Activated CD4-positive, alpha-beta T cell treated with anti-CD3 and anti-CD28 coated beads for 36 hours (primary cell): Measurements from ENCODE around the gene TAS2R4. TPM values are rescaled to one million over a fixed set of nuclear protein-coding genes. Genes with fewer than 3 reads are reported as not detected.
A peak's percentile ranks its signal among the peaks of the same experiment; 100 is the strongest.

Experiments used
- ATAC-seq: fragments of 200-7000 bp; cut with Tn5 transposase; one replicate; pipeline ENCODE4 v1.10.0; 2021; ENCODE audit warnings: mild to moderate bottlenecking, moderate library complexity
- CTCF ChIA-PET: fragments of 350-600 bp; sonication (Branson Sonifier 250); formaldehyde crosslinking; loops from one replicate; lab custom pipeline; 2021; ENCODE audit warnings: antibody characterized with exemption; lab: Charles Lee
- POLR2A ChIA-PET: fragments of 350-600 bp; sonication (Branson Sonifier 250); formaldehyde crosslinking; loops from one replicate; lab custom pipeline; 2021; ENCODE audit warnings: antibody characterized with exemption, inconsistent platforms; lab: Charles Lee
- DNase-seq: peaks from one replicate; pipeline ENCODE4 v3.0.0-alpha.2; 2020
- H3K27ac Mint-ChIP-seq: one replicate; pipeline ENCODE4 v1.8.0; 2021; ENCODE audit warnings: mixed read lengths
- H3K27me3 Mint-ChIP-seq: one replicate; pipeline ENCODE4 v1.8.0; 2021; ENCODE audit warnings: mixed read lengths
- H3K36me3 Mint-ChIP-seq: one replicate; pipeline ENCODE4 v1.8.0; 2021; ENCODE audit warnings: low read depth, mixed read lengths
- H3K4me1 Mint-ChIP-seq: one replicate; pipeline ENCODE4 v1.8.0; 2021; ENCODE audit warnings: mixed read lengths
- H3K4me3 Mint-ChIP-seq: one replicate; pipeline ENCODE4 v1.8.0; 2021; ENCODE audit warnings: mild to moderate bottlenecking, moderate library complexity, mixed read lengths
- H3K9me3 Mint-ChIP-seq: one replicate; pipeline ENCODE4 v1.8.0; 2021; ENCODE audit warnings: low read depth, mixed read lengths
- intact Hi-C, 2 experiments: fragments of 100-400 bp; cut with DNase I in 1 of 2; cut with micrococcal nuclease in 1 of 2; formaldehyde crosslinking; loops; one replicate each; pipeline versions ENCODE4 v1.14.2 to v1.15.1; 2022 to 2024; cut with DNase I, micrococcal nuclease
- total RNA-seq, 2 experiments: library from RNA; stranded (reverse); gene quantifications; one replicate each; pipeline ENCODE4 v1.2.3, GENCODE V29; 2021

TAS2R4 gene, protein sequence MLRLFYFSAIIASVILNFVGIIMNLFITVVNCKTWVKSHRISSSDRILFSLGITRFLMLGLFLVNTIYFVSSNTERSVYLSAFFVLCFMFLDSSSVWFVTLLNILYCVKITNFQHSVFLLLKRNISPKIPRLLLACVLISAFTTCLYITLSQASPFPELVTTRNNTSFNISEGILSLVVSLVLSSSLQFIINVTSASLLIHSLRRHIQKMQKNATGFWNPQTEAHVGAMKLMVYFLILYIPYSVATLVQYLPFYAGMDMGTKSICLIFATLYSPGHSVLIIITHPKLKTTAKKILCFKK
- total RNA-seq, result under 1 TPM; 0.60 to 0.62 TPM

DNA sequence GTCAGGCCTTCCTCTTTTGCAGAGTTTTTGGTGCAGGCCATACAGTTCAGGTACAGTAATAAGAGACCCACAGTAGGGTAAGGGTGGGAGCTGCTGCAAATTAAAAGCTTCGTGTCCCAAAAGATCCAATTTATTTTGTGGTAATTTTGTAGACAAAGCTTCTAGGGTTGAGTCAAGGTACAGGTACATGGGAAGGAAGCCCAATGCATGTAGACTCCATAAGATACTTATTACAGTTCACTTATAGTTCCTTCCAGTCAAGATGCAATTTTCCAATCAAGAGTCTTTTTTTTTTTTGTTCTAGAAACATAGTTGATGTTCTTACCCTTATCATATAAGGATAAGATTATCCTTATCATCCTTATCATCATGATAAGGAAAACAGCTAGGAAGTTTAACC, at the start of gene TAS2R4:
TSS of gene TAS2R4 (plus strand) at position 301 of the 400 bp plus-strand sequence. CDS start 1,815 bp downstream, outside the sequence.
- intact Hi-C loops, result loop anchor here in 1 of 2 experiments (1.0 kb wide), 1 partner anchor 13 kb away; no protein-coding TSS in a partner anchor
- ATAC-seq, result no peak
- H3K9me3 Mint-ChIP-seq, result peaks cover 2% of the 10 kb centered on the region
- POLR2A ChIA-PET, result no interaction called here
- H3K27me3 Mint-ChIP-seq, result no peaks in the 10 kb centered on the region
- CTCF ChIA-PET, result interaction anchor here (0.8 to 1.6 kb wide), 2 partner anchors 8 to 9 kb away, joined by 3 to 7 read pairs; no protein-coding TSS in a partner anchor
- peaks cover 56% of the 10 kb centered on the region for H3K36me3 Mint-ChIP-seq
- peaks cover 3% of the 10 kb centered on the region for H3K4me1 Mint-ChIP-seq
- DNase-seq, result no peak
- H3K27ac Mint-ChIP-seq, result no peak within 1 kb of the TSS
- H3K4me3 Mint-ChIP-seq, result no peak within 1 kb of the TSS

DNA sequence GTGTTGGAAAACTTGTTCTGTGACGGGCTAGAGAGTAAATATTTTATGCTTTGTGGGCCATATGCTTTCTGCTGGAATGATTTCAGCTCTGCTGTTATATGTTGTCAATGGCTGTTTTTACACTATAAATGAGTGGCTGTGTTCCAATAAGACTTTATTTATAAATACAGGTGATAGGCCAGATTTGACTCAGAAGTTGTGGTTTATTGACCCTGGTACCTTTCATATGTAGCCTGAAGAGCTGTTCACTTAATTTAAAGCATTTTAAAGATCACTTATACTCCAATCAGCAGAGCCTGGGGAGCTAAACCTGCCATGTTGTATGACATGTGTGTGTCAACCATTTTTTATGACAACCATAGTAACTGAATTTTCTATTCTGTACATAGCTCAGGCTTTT, 47.5 kb upstream of the TAS2R4 start:
- ATAC-seq, result no peak
- DNase-seq, result no peak
- Mint-ChIP-seq H3K4me1 (no peaks in the 10 kb centered on the region), H3K27ac (no peak overlapping the region), H3K36me3 (peaks cover 2% of the 10 kb centered on the region), H3K4me3 (no peak overlapping the region), H3K9me3 (no peaks in the 10 kb centered on the region), H3K27me3 (no peaks in the 10 kb centered on the region)
- intact Hi-C loops, result no loop called here
- ChIA-PET CTCF (interaction anchor here (0.7 to 1.4 kb wide), 2 partner anchors 9 to 20 kb away, joined by 3 to 4 read pairs; partner anchors contain the start of gene SSBP1), POLR2A (no interaction called here)

DNA sequence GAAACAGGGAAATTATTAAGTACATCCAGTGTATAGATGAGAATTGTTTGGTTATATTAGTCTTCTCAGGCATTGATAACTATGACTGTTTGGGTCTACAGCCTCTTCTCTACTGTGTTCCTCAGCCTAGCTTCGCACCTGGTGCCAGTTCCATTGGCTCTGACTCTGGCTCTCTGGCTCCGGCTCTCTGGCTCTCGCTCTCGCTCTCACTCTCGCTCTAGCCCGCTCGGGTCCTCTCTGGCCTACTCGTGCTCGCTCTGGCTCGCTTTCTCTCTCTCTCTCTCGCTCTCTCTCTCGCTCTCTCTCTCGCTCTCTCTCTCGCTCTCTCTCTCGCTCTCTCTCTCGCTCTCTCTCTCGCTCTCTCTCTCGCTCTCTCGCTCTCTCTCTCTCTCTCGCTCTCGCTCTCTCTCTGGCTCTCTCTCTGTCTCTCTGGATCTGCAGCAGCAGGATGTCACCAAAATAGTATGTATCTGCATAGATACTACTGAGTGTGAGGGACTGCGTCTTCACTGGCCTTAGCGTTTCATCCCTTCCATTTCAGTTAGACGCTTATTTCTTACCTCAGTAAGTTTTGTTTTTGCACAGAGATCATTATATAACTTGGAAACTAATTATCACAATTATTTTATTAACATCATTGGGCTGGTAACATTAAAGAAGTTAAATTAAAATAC, 44.9 kb upstream of the TAS2R4 start:
- intact Hi-C loops, result loop anchor here (5.0 to 10.0 kb wide), 2 partner anchors 49 to 1073 kb away; no protein-coding TSS in a partner anchor
- no peak overlapping the region for H3K4me3 Mint-ChIP-seq
- H3K36me3 Mint-ChIP-seq, result no peaks in the 10 kb centered on the region
- CTCF ChIA-PET, result interaction anchor here (0.6 to 1.7 kb wide), 2 partner anchors 9 to 1285 kb away, joined by 3 to 4 read pairs; no protein-coding TSS in a partner anchor
- no peaks in the 10 kb centered on the region for H3K9me3 Mint-ChIP-seq
- no peak for ATAC-seq
- peaks cover 2% of the 10 kb centered on the region for H3K4me1 Mint-ChIP-seq
- no peaks in the 10 kb centered on the region for H3K27me3 Mint-ChIP-seq
- no peak overlapping the region for H3K27ac Mint-ChIP-seq
- no peak for DNase-seq
- POLR2A ChIA-PET, result no interaction called here

DNA sequence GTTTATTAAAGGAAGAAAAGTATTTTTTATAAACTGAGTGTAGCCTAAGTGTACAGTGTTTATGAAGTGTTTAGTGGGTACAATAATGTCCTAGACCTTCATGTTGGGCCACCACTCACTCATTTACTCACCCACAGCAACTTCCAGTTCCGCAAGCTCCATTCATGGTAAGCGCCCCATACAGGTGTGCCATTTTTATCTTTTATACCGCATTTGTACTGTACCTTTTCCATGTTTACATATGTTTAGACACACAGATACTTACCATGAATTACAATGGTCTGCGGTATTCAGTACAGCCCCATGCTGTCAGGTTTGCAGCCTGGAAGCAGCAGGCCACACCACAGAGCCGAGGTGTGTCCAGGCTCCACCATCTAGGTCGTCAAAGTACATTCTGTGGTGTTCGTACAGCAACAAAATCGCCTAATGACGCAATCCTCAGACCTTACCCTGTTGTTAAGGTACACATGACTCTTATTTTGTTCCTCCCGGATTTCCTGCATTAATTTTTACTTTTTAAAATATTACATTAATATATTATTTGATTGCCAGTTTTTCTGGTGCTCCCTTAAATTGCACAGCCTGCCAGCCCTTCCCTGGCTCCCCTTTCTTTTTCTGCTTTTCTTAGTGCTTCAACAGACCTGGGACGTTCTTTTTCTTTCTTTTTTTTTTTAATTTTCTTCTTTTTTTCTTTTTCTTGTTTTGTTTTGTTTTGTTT, 39.2 kb upstream of the TAS2R4 start:
- CTCF ChIA-PET, result interaction anchor here (0.6 to 5.0 kb wide), 25 partner anchors 8 to 1461 kb away, joined by 3 to 48 read pairs (median 4); partner anchors contain the start of genes AGK, DENND11 and WEE2
- intact Hi-C loops, result loop anchor here (2.0 to 10.0 kb wide), 2 partner anchors 812 to 1068 kb away; partner anchors contain the start of gene BRAF (in 1 of the 2)
- H3K27ac Mint-ChIP-seq, result peak overlapping the region; percentile 97
- H3K4me3 Mint-ChIP-seq, result peak overlapping the region; percentile 96
- H3K27me3 Mint-ChIP-seq, result no peaks in the 10 kb centered on the region
- peaks cover 36% of the 10 kb centered on the region for H3K4me1 Mint-ChIP-seq
- POLR2A ChIA-PET, result interaction anchor here (0.6 to 1.3 kb wide), 4 partner anchors 10 to 1076 kb away, joined by 3 to 4 read pairs (median 3); partner anchors contain the start of gene MRPS33
- peak; percentile 23 for DNase-seq
- ATAC-seq, result no peak
- no peaks in the 10 kb centered on the region for H3K9me3 Mint-ChIP-seq
- peaks cover 29% of the 10 kb centered on the region for H3K36me3 Mint-ChIP-seq

DNA sequence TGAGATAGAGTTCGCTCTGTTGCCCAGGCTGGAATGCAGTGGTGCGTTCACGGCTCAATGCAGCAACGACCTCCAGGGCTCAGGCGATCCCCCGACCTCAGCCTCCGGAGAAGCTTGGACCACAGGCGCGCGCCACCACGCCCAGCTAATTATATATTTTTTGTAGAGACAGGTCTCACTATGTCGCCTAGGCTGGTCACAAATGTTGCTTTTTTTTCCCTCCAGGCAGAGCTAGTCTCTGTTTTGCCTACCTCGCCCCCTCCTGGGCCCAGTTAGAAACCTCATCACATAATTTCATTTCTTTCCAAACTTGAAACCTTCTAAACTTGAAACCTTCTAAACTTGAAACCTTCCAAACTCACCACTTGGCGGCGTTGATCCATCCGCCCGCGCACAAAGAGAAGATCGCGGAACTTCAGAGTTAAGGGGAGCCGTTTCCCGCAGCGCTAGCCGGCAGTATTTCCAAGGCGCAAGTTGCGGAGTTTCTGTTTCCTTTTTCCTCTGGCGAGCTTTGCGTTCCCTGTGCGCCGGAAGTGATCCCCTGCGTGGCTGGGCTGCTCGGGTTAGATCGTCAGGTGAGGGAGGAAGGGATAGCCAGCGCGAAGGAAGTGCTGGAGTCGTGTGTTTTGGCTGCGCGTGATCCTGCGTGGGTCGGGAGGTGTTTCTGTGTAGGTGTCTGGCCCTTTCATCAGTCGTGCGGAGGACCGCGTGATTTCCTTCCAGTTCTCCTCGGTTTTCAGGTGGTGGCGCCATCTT, 38.5 kb upstream of the TAS2R4 start, which contains the start of gene SSBP1:
TSS of gene SSBP1 (plus strand) at position 523 of the 756 bp plus-strand sequence. CDS start 809 bp downstream, outside the sequence.
- Mint-ChIP-seq H3K4me1 (peaks cover 40% of the 10 kb centered on the region), H3K27me3 (no peaks in the 10 kb centered on the region), H3K9me3 (no peaks in the 10 kb centered on the region), H3K36me3 (peaks cover 35% of the 10 kb centered on the region), H3K27ac (peak within 1 kb of the TSS; percentile 97), H3K4me3 (peak within 1 kb of the TSS; percentile 96)
- POLR2A ChIA-PET, result interaction anchor here (0.5 to 1.3 kb wide), 6 partner anchors 12 to 1075 kb away, joined by 3 to 4 read pairs (median 3); partner anchors contain the start of gene MRPS33
- intact Hi-C loops, result loop anchor here (1.0 to 10.0 kb wide), 11 partner anchors 36 to 1260 kb away; partner anchors contain the start of genes AGK (in 2 of the 2), BRAF (in 1 of the 2), DENND11 (in 1 of the 2) and MRPS33 (in 1 of the 2)
- ATAC-seq, result peak; percentile 89
- CTCF ChIA-PET, result interaction anchor here (0.6 to 5.0 kb wide), 25 partner anchors 8 to 1460 kb away, joined by 3 to 48 read pairs (median 4); partner anchors contain the start of genes AGK, DENND11 and WEE2
- DNase-seq, result peak; percentile 95

DNA sequence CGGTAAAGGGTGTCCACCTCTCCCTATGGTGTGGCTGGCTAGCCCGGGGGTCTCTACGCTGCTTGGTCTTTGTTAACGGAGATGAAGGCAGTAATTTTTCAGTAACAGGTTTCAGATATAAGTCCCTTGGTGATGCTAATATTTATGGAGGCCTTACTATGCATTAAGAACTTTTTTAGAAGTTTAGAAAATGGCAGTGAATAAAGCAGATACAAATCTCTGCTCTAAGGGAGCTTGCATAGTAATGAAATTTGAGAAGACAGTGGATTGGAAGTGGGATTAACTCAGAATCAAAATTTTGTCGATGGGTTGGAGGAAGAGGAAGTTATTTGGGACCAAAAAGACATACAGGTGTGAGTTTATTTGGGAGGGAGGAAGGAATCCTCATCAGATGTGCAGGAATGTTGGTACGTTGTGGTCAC, 37.9 kb upstream of the TAS2R4 start:
- CTCF ChIA-PET, result interaction anchor here (0.8 to 5.0 kb wide), 15 partner anchors 9 to 726 kb away, joined by 3 to 48 read pairs (median 5); partner anchors contain the start of genes DENND11 and WEE2
- H3K27ac Mint-ChIP-seq, result peak overlapping the region; percentile 97
- peaks cover 41% of the 10 kb centered on the region for H3K36me3 Mint-ChIP-seq
- H3K4me3 Mint-ChIP-seq, result peak overlapping the region; percentile 96
- POLR2A ChIA-PET, result interaction anchor here (0.8 to 1.3 kb wide), 3 partner anchors 12 to 724 kb away, joined by 3 to 4 read pairs (median 4); partner anchors contain the start of gene MRPS33
- no peaks in the 10 kb centered on the region for H3K27me3 Mint-ChIP-seq
- no peak for DNase-seq
- intact Hi-C loops, result loop anchor here (1.0 to 10.0 kb wide), 10 partner anchors 36 to 1260 kb away; partner anchors contain the start of genes AGK (in 2 of the 2), DENND11 (in 1 of the 2), MRPS33 (in 1 of the 2) and NDUFB2 (in 1 of the 2)
- no peaks in the 10 kb centered on the region for H3K9me3 Mint-ChIP-seq
- ATAC-seq, result no peak
- H3K4me1 Mint-ChIP-seq, result peaks cover 41% of the 10 kb centered on the region

DNA sequence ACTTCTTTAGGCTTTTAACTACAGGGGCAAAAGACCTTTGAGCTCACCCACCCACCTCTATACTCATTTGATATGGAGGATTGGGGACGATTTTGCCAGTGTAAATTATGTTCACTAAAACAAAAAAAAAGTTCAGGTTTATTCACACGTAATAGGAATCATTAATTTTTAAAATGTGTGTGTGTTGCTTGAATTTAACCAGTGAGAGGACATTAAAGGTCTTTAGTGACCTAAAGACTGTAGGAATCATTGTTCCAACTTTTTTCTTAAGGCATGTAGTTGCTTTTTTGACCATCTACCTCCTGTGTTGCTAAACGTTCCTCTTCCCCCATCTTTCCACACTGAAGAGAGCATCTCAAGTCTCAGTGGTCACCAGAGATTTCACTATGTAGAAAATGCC, 37.2 kb upstream of the TAS2R4 start:
- peak overlapping the region; percentile 97 for H3K27ac Mint-ChIP-seq
- peak overlapping the region; percentile 96 for H3K4me3 Mint-ChIP-seq
- no peaks in the 10 kb centered on the region for H3K27me3 Mint-ChIP-seq
- no peaks in the 10 kb centered on the region for H3K9me3 Mint-ChIP-seq
- DNase-seq (no peak), ATAC-seq (no peak)
- peaks cover 47% of the 10 kb centered on the region for H3K36me3 Mint-ChIP-seq
- intact Hi-C loops, result loop anchor here (2.0 to 10.0 kb wide), 4 partner anchors 180 to 1070 kb away; partner anchors contain the start of gene NDUFB2 (in 1 of the 2)
- H3K4me1 Mint-ChIP-seq, result peaks cover 43% of the 10 kb centered on the region
- POLR2A ChIA-PET, result interaction anchor here (1.1 kb wide), 1 partner anchor 188 kb away, joined by 3 read pairs; no protein-coding TSS in a partner anchor
- CTCF ChIA-PET, result interaction anchor here (0.6 to 5.0 kb wide), 5 partner anchors 30 to 237 kb away, joined by 3 to 48 read pairs (median 14); partner anchors contain the start of genes DENND11 and WEE2

DNA sequence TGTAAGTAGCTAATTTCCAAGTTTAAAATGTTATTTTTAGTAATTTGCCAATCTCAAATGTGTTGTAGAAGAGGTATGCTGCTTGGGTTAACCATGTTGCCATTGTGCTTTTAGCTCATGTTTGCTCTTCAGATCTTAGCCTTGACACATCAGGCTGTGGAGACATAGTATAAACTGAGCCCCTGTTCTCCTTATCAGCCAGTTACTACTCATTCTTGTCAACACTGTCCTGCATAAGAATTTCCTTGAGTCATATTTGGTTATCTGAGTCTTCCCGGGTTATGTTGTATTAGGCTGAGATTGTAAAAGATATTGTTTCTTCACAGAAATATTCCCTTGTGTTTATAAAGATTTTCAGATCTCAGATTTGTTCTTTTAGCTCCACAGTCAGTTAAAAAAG, 34.2 kb upstream of the TAS2R4 start:
- Mint-ChIP-seq H3K4me3 (no peak overlapping the region), H3K27me3 (no peaks in the 10 kb centered on the region), H3K36me3 (peaks cover 62% of the 10 kb centered on the region), H3K4me1 (peaks cover 39% of the 10 kb centered on the region), H3K27ac (peak overlapping the region; percentile 58), H3K9me3 (no peaks in the 10 kb centered on the region)
- ATAC-seq, result no peak
- intact Hi-C loops, result no loop called here
- ChIA-PET POLR2A (no interaction called here), CTCF (interaction anchor here (1.0 to 1.8 kb wide), 2 partner anchors 12 to 19 kb away, joined by 5 to 7 read pairs; no protein-coding TSS in a partner anchor)
- DNase-seq, result no peak

DNA sequence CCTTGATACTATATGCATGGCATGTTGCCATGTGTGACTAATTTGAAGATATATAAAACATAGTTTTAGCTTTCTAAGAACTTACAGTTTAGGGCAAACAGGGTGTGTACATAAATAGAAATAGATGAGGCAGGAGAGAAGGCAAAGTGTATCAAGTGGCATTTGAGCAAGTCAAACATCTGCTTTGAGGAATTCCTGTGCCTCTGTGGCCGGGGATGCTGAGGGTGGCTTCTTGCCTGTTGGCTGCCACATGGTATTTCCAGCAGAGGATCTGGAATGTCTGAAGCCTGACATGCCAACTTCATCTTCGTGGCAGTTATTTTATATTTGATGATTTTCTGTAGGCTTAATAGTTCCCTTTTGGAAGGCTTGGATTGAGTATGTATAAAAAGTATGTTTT, 32.3 kb upstream of the TAS2R4 start:
- Mint-ChIP-seq H3K4me1 (peaks cover 33% of the 10 kb centered on the region), H3K27ac (peak overlapping the region; percentile 22), H3K9me3 (no peaks in the 10 kb centered on the region), H3K27me3 (no peaks in the 10 kb centered on the region), H3K4me3 (no peak overlapping the region), H3K36me3 (peaks cover 65% of the 10 kb centered on the region)
- CTCF ChIA-PET, result interaction anchor here (1.6 kb wide), 1 partner anchor 90 kb away, joined by 3 read pairs; no protein-coding TSS in a partner anchor
- no peak for ATAC-seq
- POLR2A ChIA-PET, result no interaction called here
- DNase-seq, result no peak
- intact Hi-C loops, result no loop called here
